GM12892 (cell line): ENCODE results near the gene LIFR.

Experiments
- DNase-seq: peaks from one replicate; pipeline ENCODE4 v3.0.0; 2011; ENCODE audit not compliant: insufficient read length
- FAIRE-seq: peaks from 2 replicates; lab custom pipeline; 2011; peaks lifted over from hg19 to GRCh38; lab: Jason Lieb, UNC
- POLR2A ChIP-seq: IDR thresholded peaks from 2 replicates; pipeline ENCODE4 v1.6.1; 2011; ENCODE audit warnings: low read depth, low read length, control low read depth
- POLR2AphosphoS5 ChIP-seq: IDR thresholded peaks from 2 replicates; pipeline ENCODE4 v1.6.1; 2011; ENCODE audit warnings: low read depth, low read length, control low read depth
- TAF1 ChIP-seq: IDR thresholded peaks from 2 replicates; pipeline ENCODE4 v1.6.1; 2011; ENCODE audit warnings: low read depth, mild to moderate bottlenecking, control low read depth, low read length, borderline replicate concordance

The LIFR gene

DNA sequence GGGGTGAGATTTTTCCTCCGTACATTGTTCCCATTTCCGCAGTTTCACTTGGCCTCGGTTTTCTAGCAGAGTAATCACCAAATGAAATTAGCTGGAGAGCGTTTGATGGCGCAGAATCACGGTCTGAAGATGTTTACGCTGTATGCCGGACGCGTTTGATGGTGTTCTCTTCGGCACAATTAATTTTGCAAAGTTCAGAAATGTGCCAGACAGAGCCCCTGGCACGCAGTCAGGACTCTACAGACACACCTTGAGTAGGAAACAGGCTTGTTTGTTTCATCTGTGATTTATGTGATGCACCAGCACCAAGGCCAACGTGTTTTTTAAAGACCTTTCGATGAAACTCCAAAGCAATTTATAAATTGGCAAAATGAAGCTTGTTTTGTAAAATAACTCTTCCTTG is 863 bp upstream of the LIFR start:
- no peak for TF ChIP-seq TAF1
- no peak for TF ChIP-seq POLR2AphosphoS5
- no peak for TF ChIP-seq POLR2A
- DNase-seq (no peak), FAIRE-seq (no peak)

- DNase-seq: no peak
- FAIRE-seq: no peak
- TF ChIP-seq POLR2AphosphoS5 (no peak), POLR2A (no peak), TAF1 (no peak)
Observed at GRCh38 chr5:38556088-38556598, 303 bp downstream of the LIFR start.

DNA sequence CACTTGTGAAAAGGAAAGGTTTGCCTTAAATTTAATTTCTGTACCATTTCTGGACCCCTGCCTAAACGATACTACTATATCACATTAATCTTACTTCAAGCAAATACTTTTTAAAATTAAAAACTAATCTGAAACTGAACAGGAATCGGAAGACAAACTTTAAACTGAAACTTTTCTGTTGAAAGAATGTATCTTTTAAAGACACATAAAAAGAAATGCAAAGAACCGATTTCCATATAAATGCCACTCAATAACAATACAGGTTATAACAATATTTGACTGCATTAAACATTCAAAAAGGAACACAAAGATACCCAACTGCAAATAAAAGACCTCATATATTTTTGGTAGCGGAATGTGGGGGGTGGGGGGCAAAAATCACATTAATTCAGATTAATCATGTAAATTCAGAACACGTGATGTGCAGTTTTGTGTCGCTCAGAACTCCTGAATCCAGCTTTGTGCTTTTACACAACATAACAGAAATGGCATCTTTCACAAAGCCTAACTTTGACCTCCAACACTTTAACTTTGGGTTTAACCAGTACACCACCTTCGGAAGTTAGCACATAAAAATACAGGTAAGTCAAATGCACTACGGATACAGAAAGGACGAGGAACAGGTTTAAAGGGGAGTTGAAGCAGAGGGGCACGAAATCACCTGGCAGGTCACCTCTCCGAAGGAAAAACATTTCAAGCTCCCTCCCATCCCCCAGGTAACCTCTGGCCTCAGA is 925 bp downstream of the LIFR start:
- FAIRE-seq (no peak), DNase-seq (no peak)
- TF ChIP-seq POLR2AphosphoS5 (no peak), POLR2A (no peak), TAF1 (no peak)

DNA sequence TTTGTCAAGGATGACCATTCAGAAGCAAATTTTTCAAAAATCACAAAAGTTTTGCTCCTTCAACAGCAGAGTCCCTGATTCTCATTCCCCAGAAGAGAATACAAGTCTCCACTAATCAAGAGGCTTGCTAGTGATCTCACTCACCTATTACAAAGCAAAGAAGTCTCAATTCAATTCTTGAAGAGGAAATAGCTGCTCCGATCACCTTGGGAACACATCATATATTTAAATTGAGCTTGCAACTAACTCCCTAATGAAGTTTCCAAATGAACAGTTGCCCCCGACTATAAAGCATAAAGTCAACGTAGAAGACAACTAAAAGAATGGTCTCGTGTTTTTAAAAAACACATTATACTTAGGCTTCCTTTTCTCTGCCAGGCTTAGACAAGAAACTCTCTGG is 1.6 kb downstream of the LIFR start:
- no peak for FAIRE-seq

DNA sequence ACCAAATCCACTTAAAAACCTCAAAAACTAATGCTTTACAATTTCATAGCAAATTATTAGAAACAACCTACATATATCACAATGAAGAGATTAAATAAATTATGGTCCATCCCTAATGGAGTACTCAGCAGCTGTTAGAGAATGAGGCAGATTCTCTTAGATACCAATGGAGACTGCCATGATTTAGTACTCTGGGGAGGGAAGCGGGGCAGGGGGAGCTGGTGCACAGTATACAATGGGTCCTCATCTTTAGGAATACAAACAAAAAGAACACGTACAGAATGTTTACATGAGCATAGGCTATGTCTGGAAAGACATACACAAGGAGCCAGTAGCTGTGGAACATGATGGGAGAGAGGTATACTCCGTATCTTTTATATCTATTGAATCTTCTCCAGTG is 2.0 kb downstream of the LIFR start:
- FAIRE-seq: no peak
- no peak for DNase-seq

More for the DNA sequence above, 1.6 kb downstream of the LIFR start:
- no peak for DNase-seq
- TF ChIP-seq TAF1 (no peak), POLR2AphosphoS5 (no peak), POLR2A (no peak)

GRCh38 chr5:38553001-38553521 is 3.4 kb downstream of the LIFR start:
- FAIRE-seq (no peak), DNase-seq (no peak)
- no peak for TF ChIP-seq POLR2AphosphoS5
- no peak for TF ChIP-seq TAF1
- no peak for TF ChIP-seq POLR2A

More for the DNA sequence above, 2.0 kb downstream of the LIFR start:
- TF ChIP-seq POLR2AphosphoS5: no peak
- TF ChIP-seq TAF1: no peak
- no peak for TF ChIP-seq POLR2A

GRCh38 chr5:38551030-38552017 is 5.1 kb downstream of the LIFR start:
- TF ChIP-seq POLR2AphosphoS5 (no peak), TAF1 (no peak), POLR2A (no peak)
- no peak for FAIRE-seq
- no peak for DNase-seq

- no peak for FAIRE-seq
- TF ChIP-seq POLR2A (no peak), POLR2AphosphoS5 (no peak), TAF1 (no peak)
- DNase-seq: no peak
Observed at GRCh38 chr5:38548064-38548759, 8.2 kb downstream of the LIFR start.

DNA sequence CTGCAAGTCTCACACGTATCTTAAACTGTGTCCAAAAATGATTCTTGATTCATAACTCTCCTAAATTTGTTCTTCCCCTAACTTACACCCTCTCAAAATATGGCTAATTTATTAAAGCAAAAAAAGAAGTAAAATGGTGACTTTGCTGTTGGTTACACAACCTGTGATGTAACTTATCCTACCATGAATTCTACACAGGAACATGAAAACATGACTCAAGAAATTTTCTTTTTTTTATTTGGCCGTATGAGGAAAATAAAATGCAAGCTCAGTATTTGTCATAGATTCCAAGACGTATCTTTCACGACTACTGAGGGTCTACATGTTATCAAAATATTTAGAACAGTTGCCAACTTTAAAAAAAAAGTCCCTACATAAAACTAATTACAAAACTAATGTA is 9.2 kb downstream of the LIFR start:
- FAIRE-seq: no peak
- DNase-seq: no peak
- TF ChIP-seq TAF1: no peak
- TF ChIP-seq POLR2A: no peak
- no peak for TF ChIP-seq POLR2AphosphoS5

GRCh38 chr5:38546691-38547146 is 9.7 kb downstream of the LIFR start:
- FAIRE-seq: no peak

DNA sequence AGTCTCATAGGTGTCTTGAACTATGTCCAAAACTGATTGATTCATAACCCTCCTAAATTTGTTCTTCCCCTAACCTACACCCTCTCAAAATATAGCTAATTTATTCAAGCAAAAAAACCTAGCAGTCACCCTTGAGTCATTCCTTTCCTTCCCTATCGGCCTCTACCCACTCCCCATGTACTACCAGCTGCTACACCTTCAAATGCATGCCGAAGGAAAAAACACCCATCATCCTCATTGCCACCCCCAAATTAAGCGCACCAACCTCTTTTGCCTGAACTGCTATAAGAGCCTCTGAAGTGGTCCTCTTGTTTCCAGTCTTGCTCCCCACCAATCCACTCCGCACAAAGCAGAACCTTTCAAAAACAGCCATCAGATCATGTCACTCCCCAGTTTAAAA is 12.6 kb downstream of the LIFR start:
- DNase-seq (no peak), FAIRE-seq (no peak)
- no peak for TF ChIP-seq POLR2AphosphoS5
- no peak for TF ChIP-seq POLR2A
- no peak for TF ChIP-seq TAF1

More at GRCh38 chr5:38546691-38547146, 9.7 kb downstream of the LIFR start:
- no peak for TF ChIP-seq POLR2AphosphoS5
- no peak for TF ChIP-seq TAF1
- no peak for TF ChIP-seq POLR2A
- DNase-seq: no peak
